ENCODE measurements around the gene ZNRD2.
"Not testable (repeated sequence)": the region's sequence is repeated elsewhere in the genome, so short reads cannot be mapped to it uniquely, and the experiment has no call there.

The ZNRD2 gene, protein sequence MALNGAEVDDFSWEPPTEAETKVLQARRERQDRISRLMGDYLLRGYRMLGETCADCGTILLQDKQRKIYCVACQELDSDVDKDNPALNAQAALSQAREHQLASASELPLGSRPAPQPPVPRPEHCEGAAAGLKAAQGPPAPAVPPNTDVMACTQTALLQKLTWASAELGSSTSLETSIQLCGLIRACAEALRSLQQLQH

DNA sequence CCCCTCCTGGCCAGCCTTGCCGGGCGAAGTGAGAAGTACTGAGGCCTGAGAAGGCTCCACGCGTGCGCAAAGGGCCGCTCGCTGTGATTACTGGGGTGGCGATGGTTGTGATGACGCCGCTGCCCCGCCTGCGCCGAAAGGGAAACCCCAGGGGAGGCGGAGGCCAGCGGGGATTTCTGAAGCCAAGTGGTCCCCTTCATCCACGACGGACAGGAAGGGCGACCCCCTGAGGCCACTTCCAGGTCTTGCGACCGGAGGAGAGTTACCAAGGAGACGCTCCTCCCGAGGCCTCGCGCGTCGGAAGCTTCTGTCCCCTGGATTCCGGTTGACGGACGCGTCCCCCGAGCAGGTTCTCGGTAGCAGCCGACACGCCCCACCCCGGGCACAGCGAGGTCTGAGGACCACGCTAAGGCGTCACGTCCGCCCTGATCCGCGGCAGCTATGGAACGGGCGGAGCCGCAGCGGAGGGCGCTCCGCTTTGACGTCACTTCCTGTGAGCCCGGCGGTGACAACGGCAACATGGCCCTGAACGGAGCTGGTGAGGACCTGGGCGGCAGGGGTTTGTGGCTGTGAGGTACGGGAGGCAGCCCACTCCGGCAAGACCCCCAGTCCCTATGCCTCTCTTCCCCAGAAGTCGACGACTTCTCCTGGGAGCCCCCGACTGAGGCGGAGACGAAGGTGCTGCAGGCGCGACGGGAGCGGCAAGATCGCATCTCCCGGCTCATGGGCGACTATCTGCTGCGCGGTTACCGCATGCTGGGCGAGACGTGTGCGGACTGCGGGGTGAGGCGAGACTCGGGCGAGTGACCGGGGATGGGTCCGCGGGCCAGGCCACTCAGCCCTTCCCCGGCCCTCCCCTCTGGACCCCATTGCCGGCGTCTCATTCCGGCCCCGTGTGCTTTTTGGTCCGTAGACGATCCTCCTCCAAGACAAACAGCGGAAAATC is at the start of gene ZNRD2:
Gene ZNRD2, plus strand, starts transcription at position 505 of the 946 bp plus-strand sequence. Its CDS starts 15 bp downstream, at position 520.
- peak within 1 kb of the TSS; percentile 79 for H3K4me3 ChIP-seq (ENCODE audit: low read depth, low read length)
- TF ChIP-seq, protein P1, sequence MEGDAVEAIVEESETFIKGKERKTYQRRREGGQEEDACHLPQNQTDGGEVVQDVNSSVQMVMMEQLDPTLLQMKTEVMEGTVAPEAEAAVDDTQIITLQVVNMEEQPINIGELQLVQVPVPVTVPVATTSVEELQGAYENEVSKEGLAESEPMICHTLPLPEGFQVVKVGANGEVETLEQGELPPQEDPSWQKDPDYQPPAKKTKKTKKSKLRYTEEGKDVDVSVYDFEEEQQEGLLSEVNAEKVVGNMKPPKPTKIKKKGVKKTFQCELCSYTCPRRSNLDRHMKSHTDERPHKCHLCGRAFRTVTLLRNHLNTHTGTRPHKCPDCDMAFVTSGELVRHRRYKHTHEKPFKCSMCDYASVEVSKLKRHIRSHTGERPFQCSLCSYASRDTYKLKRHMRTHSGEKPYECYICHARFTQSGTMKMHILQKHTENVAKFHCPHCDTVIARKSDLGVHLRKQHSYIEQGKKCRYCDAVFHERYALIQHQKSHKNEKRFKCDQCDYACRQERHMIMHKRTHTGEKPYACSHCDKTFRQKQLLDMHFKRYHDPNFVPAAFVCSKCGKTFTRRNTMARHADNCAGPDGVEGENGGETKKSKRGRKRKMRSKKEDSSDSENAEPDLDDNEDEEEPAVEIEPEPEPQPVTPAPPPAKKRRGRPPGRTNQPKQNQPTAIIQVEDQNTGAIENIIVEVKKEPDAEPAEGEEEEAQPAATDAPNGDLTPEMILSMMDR (IDR thresholded peaks at IDR 0.05; ENCODE audit: low read depth, low read length) = peak; percentile 67
- peak within 1 kb of the TSS; percentile 90 for H3K27ac ChIP-seq
- DNase-seq = peak; percentile 98
- H3K36me3 ChIP-seq = peaks cover 18% of the 10 kb centered on the region
- no peaks in the 10 kb centered on the region for H3K27me3 ChIP-seq (ENCODE audit: insufficient read depth, low read depth, severe bottlenecking)
- no peaks in the 10 kb centered on the region for H3K9me3 ChIP-seq (ENCODE audit: severe bottlenecking)

DNA sequence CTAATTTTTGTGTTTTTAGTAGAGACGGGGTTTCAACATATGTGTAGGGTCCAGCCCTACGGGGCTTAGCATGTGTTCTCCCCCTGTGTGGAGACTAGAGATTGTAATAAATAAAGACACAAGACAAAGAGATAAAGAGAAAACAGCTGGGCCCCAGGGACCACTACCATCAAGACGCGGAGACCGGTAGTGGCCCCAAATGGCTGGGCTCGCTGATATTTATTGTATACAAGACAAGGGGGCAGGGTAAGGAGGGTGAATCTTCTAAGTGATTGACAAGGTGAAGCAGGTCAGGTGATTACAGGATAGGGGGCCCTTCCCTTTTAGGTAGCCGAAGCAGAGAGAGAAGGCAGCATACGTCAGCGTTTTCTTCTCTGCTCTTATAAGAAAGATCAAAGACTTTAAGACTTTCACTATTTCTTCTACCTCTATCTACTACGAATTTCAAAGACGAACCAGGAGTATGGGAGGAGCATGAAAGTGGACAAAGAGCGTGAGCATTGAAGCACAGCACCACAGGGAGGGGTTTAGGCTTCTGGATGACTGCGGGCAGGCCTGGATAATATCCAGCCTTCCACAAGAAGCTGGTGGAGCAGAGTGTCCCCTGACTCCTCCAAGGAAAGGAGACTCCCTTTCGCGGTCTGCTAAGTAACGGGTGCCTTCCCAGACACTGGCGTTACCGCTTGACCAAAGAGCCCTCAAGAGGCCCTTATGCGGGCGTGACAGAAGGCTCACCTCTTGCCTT is 48.3 kb upstream of the ZNRD2 start:
- not testable (repeated sequence) for H3K9me3 ChIP-seq (ENCODE audit: severe bottlenecking); H3K27ac ChIP-seq; H3K27me3 ChIP-seq (ENCODE audit: insufficient read depth, low read depth, severe bottlenecking); DNase-seq; H3K4me3 ChIP-seq (ENCODE audit: low read depth, low read length); H3K36me3 ChIP-seq

DNA sequence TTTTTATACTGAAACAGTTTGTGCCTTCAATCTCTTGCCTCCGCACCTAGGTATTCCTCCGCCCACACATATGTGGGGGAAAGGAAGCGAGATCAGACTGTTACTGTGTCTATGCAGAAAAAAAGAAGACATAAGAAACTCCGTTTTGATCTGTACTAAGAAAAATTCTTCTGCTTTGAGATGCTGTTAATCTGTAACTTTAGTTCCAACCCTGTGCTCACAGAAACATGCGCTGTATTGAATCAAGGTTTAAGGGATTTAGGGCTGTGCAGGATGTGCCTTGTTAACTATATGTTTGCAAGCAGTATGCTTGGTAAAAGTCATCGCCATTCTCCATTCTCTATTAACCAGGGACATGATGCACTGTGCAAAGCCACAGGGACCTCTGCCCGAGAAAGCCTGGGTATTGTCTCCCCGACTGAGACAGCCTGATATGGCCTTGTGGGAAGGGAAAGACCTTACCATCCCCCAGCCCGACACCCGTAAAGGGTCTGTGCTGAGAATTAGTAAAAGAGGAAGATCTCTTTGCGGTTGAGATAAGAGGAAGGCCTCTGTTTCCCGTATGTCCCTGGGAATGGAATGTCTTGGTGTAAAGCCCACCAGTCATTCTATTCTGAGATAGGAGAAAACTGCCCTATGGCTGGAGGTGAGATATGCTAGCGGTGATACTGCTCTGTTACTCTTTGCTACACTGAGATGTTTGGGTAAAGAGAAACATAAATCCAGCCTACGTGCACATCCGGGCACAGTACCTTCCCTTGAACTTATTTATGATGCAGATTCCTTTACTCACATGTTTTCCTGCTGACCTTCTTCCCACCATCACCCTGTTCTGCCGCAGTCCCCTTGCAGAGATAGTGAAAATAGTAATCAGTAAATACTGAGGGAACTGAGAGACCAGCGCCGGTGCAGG is 47.3 kb upstream of the ZNRD2 start:
- H3K36me3 ChIP-seq = peaks cover 15% of the 10 kb centered on the region
- not testable (repeated sequence) for H3K9me3 ChIP-seq (ENCODE audit: severe bottlenecking); DNase-seq; H3K27ac ChIP-seq; H3K4me3 ChIP-seq (ENCODE audit: low read depth, low read length); H3K27me3 ChIP-seq (ENCODE audit: insufficient read depth, low read depth, severe bottlenecking)

DNA sequence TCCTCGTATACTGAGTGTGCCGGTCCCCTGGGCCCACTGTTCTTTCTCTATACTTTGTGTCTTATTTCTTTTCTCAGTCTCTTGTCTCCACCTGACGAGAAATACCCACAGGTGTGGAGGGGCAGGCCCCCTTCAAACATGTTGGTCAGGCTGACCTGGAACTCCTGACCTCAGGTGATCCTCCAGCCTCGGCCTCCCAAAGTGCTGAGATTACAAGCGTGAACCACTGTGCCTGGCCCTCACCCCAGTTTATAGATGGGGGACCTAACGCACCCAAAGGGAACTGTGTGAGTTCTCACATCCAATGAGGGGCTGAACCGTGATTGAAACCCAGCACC is 46.7 kb upstream of the ZNRD2 start:
- H3K36me3 ChIP-seq = peaks cover 20% of the 10 kb centered on the region
- not testable (repeated sequence) for H3K4me3 ChIP-seq (ENCODE audit: low read depth, low read length); H3K27me3 ChIP-seq (ENCODE audit: insufficient read depth, low read depth, severe bottlenecking); DNase-seq; H3K9me3 ChIP-seq (ENCODE audit: severe bottlenecking); H3K27ac ChIP-seq

DNA sequence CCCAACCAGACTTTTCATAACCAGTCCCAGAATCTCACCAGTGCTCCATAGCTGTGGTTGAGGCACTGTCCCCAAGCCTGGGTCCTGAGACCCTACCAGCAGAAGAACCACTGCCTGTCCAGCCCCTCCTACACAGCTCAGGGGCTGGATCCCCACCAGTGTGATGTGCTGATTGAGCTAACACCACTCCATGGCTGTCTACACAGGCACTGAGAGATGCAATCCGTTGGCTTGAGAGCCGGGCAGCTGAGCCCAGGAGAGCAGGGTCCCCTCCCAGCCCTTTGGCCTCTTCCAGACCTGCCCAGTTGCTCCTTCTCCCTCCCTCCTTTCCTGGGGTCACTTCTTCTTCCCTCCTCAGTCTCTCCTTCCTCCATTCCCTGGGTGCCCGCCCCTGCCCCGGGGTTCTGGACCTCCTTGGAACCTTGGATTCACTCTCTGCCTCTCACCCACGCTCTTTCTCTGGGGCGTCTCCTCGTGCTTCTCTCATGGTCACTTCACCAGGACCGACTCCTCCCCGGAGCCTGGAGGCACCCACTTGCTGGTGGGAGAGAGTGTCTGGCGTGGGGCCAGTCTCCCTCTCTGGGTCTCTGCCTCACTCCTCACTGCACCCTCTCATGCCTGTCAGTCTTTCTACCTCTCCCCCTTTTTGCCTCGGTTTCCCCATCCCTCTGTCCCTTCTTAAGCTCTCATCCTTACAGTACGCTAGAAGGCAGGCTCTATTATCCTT is 46.1 kb upstream of the ZNRD2 start:
- H3K27ac ChIP-seq = peak overlapping the region; percentile 5; the same call in 1 of the 2 replicates
- no peaks in the 10 kb centered on the region for H3K9me3 ChIP-seq (ENCODE audit: severe bottlenecking)
- TF ChIP-seq, protein P1 (IDR thresholded peaks at IDR 0.05; ENCODE audit: low read depth, low read length) = no peak
- peak overlapping the region; percentile 6 for H3K4me3 ChIP-seq (ENCODE audit: low read depth, low read length)
- peaks cover 20% of the 10 kb centered on the region for H3K36me3 ChIP-seq
- peak; percentile 34 for DNase-seq
- H3K27me3 ChIP-seq (ENCODE audit: insufficient read depth, low read depth, severe bottlenecking) = no peaks in the 10 kb centered on the region

DNA sequence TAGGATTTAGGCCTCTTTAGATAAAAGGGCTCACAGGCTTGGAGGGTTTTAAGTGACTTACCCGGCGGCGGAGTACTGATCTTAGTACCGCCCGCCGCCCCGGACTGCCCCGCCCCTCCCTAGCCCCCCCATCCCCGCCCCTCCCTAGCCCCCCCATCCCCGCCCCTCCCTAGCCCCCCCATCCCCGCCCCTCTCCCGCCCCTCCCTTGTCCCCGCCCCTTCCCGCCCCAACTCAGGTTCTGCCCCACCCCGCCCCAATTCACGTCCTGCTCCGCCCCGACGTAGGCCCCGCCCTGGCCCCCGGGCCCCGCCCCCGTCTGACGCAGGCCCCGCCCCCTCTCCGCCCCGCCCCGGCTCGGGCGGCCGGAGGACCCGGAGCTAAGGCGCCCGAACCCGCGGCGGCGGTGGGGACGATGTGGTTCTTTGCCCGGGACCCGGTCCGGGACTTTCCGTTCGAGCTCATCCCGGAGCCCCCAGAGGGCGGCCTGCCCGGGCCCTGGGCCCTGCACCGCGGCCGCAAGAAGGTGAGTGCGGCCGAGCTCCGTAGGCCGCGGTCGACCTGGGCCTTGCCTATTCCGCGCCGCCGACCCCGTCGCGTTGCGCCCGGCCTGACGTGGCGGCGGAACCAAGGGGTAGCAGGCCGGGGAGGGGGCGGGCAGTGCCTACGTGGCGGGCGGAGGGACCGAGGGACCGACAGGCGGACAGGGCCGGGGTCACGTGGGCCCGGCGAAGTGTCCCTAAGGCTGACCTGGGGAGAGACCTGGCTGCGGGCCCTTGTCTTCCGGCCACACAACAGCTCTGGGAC is 45.3 kb upstream of the ZNRD2 start, which contains the start of gene SCYL1:
Gene SCYL1, plus strand, starts transcription at position 343 of the 805 bp plus-strand sequence. Its CDS starts 71 bp downstream, at position 414.
- H3K27ac ChIP-seq = peak within 1 kb of the TSS; percentile 83
- TF ChIP-seq, protein P1 (IDR thresholded peaks at IDR 0.05; ENCODE audit: low read depth, low read length) = no peak

More for the DNA sequence above, 45.3 kb upstream of the ZNRD2 start, which contains the start of gene SCYL1:
- no peaks in the 10 kb centered on the region for H3K9me3 ChIP-seq (ENCODE audit: severe bottlenecking)
- peaks cover 27% of the 10 kb centered on the region for H3K36me3 ChIP-seq
- peak; percentile 77 for DNase-seq
- peak within 1 kb of the TSS; percentile 90 for H3K4me3 ChIP-seq (ENCODE audit: low read depth, low read length)
- no peaks in the 10 kb centered on the region for H3K27me3 ChIP-seq (ENCODE audit: insufficient read depth, low read depth, severe bottlenecking)
